ENCODE data around the gene LRMDA. TPM values are rescaled to one million over a fixed set of nuclear protein-coding genes. Genes with fewer than 3 reads are reported as not detected.

LRMDA gene
- total and polyA plus RNA-seq, 2 of the 8 experiments (the other 6 are each of a cell fraction or from before 2014, with no cell fraction given) = 0.86 to 2.8 TPM

DNA sequence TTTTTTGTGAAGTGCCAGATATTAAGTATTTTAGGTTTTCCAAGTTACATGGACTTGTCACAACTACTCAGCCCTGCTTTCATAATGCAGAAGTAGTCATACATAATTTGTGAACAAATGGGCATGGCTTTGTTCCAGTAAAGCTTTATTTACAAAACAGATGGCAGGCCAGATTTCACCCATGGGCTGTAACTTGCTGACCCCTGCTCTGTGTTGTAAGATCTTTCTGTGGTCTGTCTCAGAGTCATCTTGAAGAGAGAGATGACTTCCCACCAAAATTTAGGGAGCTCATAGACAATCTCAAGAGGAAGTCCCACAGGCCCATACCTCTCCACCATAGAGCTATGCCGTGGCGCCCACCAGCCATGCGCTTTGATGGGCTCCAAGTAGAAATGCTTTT lies 616.1 kb downstream of the LRMDA start (continued):
- TF ChIP-seq YY1 (IDR thresholded peaks at IDR 0.05; ENCODE audit: low read depth, low read length) (no peak), BACH1 (IDR thresholded peaks at IDR 0.05; ENCODE audit: low read length) (no peak), PHF8 (conservative IDR thresholded peaks at IDR 0.05; ENCODE audit: low read depth, low read length) (no peak), GTF2F1 (IDR thresholded peaks at IDR 0.05; ENCODE audit: borderline replicate concordance, low read depth, low read length) (no peak), RFX5 (IDR thresholded peaks at IDR 0.05; ENCODE audit: borderline replicate concordance, low read depth, low read length) (no peak), EP300 (IDR thresholded peaks at IDR 0.05; ENCODE audit: borderline replicate concordance in 1 of 2, low read depth in 2 of 2, low read length in 2 of 2) (no peak)
